ENCODE results near the gene UNKL.

Gene UNKL

DNA sequence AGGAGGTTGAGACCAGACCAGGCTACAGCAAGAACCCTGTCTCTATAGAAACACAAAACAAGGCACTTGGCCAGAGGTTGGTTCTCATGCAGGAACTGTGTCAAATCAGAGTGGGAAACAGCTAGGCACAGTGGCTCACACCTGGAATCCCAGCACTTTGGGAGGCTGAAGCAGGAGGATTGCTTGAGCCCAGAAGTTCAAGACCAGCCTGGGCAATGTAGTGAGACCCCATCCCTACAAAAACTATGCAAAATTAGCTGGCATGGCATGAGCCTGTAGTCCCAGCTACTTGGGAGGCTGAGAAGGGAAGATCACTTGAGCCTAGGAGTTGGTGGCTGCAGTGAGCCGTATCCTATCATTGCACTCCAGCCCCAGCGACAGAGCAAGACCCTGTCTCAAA, 1.7 kb downstream of the UNKL start:
- TF ChIP-seq, protein P1, sequence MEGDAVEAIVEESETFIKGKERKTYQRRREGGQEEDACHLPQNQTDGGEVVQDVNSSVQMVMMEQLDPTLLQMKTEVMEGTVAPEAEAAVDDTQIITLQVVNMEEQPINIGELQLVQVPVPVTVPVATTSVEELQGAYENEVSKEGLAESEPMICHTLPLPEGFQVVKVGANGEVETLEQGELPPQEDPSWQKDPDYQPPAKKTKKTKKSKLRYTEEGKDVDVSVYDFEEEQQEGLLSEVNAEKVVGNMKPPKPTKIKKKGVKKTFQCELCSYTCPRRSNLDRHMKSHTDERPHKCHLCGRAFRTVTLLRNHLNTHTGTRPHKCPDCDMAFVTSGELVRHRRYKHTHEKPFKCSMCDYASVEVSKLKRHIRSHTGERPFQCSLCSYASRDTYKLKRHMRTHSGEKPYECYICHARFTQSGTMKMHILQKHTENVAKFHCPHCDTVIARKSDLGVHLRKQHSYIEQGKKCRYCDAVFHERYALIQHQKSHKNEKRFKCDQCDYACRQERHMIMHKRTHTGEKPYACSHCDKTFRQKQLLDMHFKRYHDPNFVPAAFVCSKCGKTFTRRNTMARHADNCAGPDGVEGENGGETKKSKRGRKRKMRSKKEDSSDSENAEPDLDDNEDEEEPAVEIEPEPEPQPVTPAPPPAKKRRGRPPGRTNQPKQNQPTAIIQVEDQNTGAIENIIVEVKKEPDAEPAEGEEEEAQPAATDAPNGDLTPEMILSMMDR (IDR thresholded peaks at IDR 0.05), result no peak

DNA sequence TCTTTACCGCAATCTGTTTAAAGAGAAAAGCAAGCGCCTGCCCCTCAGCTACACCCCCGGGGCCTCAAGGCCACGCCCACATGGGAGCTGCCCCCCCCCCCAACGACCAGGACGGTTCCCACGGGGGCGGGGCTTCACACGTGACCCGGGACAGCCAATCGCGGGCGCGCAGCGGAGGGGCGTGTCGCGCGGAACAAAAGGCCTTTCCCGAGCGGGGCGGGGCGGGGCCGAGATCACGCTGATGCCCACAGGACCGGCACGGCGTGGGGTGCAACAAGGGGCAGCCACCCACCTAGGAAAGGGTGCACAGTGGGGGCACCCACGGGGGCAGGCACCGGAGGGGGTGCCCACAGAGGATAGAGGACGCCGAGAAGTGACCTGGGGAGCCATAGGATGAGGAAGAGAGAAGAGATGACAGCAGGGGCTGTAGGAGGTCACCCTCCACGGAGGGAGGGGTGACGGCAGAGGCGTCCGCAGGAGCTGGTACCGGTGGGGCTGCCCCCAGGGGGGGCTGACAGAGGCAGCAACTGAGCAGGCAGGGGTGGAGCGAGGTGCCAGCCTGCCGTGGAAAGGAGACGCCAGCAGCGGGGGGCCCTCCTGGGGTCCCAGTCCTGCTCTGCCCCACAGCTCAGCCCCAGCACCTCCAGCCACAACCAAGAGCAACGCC, 6.2 kb downstream of the UNKL start:
- TF ChIP-seq, protein P1 (IDR thresholded peaks at IDR 0.05), result no peak

DNA sequence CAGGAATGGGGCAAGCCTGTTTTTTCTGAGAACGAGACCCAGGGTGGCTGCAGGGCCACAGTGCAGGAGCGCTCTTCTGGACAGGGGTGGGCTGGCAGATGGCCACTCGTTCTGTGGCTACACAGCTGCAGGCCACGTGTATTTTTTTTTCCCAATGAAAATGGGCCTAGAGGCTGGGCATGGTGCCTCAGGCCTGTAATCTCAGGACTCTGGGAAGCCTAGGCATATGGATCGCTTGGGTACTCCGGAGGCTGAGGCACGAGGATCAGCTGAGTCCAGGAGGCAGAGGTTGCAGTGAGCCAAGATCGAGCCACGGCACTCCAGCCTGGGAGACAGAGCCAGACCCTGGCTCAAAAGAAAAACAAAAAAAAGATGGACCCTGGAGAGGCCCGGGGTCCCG, 6.8 kb downstream of the UNKL start:
- TF ChIP-seq, protein P1 (IDR thresholded peaks at IDR 0.05), result no peak

DNA sequence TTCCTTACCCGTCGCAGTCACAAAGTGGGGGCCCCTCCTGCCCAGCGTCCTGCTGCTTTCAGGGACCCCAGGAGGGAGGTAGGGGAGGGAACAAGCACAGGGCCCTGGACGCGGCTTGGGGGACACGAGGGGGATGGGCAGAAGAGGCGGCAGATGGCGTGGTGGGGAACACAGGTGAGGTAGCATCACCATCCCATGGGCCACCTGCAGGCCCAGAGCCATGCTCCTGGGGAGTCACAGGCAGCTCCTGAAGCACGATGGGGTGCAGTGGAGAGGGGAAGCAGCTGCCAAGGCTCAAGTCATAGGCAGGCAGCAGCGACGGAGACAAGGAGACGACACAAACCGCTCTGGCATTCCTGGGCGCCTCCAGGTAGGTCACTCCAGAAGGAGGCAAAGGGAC, 10.8 kb downstream of the UNKL start:
- TF ChIP-seq, protein P1 (IDR thresholded peaks at IDR 0.05), result no peak

DNA sequence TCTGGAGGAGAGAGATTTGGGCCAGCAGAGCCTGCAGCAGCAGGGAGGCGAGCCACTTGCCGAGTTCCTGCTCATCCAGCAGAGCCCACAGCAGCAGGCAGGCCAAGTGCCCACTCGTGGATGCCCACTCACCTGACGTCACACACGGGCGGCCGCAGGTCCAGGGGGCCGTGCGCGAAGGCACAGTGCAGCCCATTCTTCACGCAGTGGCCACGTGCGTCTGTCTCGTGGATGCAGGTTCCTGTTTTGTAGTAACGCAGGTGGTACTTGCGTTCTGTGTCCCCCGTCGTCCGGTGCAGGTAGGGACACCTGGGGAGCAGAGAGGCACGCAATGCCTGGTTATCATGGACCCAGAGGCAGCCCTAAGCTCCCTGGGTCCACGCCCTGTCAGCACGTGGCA, 11.5 kb downstream of the UNKL start:
- TF ChIP-seq, protein P1 (IDR thresholded peaks at IDR 0.05), result no peak

DNA sequence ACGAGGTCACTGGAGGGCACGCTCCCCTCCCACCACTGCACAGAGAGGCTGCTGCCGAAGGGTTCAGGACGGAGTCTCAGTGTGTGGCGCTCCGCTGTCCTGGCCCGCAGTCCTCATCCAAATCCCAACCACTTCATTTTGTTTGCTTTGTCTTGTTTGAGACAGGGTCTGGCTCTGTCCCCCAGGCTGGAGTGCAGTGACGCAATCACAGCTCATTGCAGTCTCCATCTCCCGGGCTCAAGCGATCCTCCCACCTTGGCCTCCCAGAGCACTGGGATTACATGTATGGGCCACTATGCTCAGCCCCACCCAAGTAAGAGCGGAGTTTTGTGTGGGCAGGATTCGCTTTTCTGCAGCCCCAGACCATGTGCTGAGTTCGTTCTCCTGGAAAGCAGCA, 12.7 kb downstream of the UNKL start:
- TF ChIP-seq, protein P1 (IDR thresholded peaks at IDR 0.05), result no peak

DNA sequence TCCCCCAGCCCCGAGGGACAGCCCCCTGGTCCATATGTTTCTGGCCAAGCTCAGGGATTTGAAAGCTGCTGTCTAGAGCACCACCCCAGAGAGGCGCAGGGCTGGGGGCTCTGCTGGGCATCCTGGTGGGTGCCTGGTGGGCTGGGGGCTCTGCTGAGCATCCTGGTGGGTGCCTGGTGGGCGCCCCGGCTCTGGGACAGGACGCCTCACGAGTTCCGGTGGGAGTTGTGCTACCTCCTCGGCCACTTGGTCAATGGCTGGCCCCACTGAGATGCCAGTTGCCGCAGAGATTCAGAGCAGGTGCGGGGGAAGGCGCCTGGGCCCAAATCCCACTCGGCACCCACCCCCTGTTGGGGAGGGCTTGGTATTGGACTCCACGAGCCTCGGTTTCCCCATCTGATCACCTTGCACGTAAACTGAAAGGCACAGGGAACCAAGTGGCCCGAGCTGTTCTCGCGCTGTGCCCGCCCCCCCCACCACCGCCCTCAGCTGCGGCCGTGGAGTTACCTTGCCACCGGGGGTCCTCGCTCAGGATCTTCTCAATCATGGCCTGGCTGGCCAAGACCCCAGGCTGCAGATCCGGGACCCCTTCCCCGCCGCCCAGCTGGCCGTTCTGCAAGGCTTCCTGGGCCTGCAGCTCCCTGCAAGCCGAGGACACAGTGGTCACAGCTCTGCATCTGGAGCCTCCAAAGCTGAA, 13.3 kb downstream of the UNKL start:
- TF ChIP-seq, protein P1 (IDR thresholded peaks at IDR 0.05), result no peak
